LNCAP (cell line): ENCODE measurements around the gene SLC13A3.

ENCODE experiments used
- TF ChIP-seq, protein P1 (sequence below): fragments of 450-650 bp; IDR thresholded peaks from 2 replicates; pipeline ENCODE4 v1.5.1; 2017; ENCODE audit warnings: mild to moderate bottlenecking

Gene SLC13A3

DNA sequence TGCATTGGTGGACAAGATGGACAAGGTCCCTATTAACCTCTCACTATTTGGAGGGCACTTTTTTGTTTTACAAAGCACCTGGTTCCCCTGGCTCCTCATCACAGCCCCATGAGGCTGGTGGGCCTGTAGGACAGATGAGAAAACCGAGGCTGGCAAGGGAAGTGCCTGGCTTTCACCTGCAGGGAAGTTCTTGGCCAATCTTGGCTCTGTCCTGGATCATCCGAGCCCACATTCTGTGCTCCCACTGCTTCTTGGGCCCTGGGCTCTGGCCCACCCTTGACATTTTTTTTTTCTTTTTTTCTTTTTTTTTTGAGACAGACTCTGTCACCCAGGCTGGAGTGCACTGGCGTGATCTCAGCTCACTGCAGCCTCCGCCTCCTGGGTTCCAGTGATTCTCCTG lies 14.7 kb downstream of the SLC13A3 start:
- TF ChIP-seq, protein P1, sequence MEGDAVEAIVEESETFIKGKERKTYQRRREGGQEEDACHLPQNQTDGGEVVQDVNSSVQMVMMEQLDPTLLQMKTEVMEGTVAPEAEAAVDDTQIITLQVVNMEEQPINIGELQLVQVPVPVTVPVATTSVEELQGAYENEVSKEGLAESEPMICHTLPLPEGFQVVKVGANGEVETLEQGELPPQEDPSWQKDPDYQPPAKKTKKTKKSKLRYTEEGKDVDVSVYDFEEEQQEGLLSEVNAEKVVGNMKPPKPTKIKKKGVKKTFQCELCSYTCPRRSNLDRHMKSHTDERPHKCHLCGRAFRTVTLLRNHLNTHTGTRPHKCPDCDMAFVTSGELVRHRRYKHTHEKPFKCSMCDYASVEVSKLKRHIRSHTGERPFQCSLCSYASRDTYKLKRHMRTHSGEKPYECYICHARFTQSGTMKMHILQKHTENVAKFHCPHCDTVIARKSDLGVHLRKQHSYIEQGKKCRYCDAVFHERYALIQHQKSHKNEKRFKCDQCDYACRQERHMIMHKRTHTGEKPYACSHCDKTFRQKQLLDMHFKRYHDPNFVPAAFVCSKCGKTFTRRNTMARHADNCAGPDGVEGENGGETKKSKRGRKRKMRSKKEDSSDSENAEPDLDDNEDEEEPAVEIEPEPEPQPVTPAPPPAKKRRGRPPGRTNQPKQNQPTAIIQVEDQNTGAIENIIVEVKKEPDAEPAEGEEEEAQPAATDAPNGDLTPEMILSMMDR: no peak

GRCh38 chr20:46635514-46636136 lies 15.6 kb downstream of the SLC13A3 start:
- TF ChIP-seq, protein P1: no peak

- TF ChIP-seq, protein P1: no peak
Observed at GRCh38 chr20:46634528-46634927, 16.7 kb downstream of the SLC13A3 start.

DNA sequence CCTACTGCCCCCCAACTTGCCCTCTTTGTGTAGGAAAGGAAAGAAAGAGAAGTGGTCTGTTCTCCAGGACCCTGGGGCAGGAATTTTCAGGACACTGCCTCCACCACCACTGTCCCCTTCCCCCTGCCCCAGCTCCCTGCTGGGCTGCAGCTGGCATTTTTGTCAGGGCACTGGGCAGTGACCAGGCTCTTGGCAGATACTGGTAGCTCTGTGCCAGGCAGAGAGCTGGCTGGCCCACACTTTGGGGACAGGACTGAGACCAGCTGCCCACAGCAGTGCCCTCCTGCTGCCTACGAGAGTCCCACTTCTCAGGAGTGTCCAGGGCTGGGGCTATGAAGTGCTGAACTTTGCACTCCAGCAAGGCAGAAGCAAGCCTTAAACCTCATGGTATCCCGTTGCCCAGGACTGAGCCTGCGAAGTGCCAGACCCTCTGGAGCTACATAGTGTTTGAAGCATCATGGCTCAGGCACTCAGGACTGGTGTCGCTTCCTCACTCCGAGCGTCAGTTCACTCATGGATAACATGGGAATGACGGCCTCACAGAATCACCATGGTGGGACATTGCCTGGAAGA lies 19.3 kb downstream of the SLC13A3 start:
- TF ChIP-seq, protein P1: no peak

DNA sequence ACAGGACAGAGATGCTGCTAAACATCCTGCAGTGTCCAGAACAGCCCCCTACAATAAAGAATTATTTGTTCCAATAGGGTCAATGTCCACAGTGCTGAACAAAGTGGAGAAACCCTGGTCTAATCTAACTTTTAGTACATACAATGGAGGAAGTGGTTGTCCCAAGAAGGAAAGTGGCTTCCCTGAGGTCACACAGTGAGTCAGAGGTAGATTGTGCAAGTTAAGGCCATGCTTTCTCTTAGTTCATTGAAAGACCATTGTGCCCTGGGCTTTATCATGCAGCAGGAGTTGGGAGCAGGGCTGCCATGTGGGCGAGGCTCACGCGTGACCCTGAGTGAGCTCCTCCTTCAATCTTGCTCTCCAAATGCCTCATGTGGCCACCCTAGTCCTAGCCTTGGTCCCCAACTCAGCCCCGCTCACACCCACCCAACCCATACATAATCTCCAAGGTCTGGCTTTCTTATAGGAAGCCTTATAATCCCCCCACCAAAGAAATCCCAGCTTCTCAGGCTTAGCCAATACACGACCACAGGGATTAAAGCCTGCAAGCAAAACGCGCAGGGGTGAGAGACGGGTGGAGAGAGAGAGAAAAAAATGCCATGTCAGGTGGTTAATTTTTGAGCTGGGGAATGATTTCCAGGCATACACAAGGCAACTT lies 19.9 kb downstream of the SLC13A3 start:
- TF ChIP-seq, protein P1: no peak

DNA sequence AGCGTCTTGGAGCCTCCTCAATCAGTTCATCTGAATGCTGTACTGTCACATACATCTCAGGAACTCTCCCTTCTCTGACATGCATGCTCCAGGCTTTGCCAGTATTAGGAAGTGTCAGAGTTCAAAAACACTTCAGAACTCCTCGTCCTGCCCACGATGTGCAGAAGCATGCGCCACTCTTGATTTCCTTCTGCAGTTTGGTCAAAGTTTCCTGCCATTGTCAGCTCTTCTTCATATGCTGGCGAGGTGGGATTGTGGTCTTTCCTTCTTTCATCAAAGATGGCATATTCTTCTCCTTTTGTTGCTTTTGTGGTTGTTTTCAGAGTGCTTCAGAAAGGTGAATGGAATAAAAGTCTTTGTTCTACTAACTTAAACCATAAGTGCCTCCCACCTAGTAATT lies 21.0 kb downstream of the SLC13A3 start:
- TF ChIP-seq, protein P1: no peak

- TF ChIP-seq, protein P1: no peak
Observed at GRCh38 chr20:46629341-46629740, 21.9 kb downstream of the SLC13A3 start.
